Right lobe of liver (tissue), 6 donors: Measurements from ENCODE around the gene ATF3. TPM values are rescaled to one million over a fixed set of nuclear protein-coding genes. Genes with fewer than 3 reads are reported as not detected.

Experiments used
- ATAC-seq, 4 donors: fragments of 200-7000 bp; cut with Tn5 transposase; one replicate each; pipeline ENCODE4 v1.9.1; 2020; ENCODE audit warnings: mild to moderate bottlenecking in 4 of 4, moderate library complexity in 4 of 4
- DNase-seq, 3 donors: peaks; one replicate each; pipeline ENCODE4 v3.0.0-alpha.2; 2020
- H3K27ac ChIP-seq, 3 donors: fragments of 200-600 bp; one replicate each; pipeline ENCODE4 v1.8.0; 2022
- H3K27me3 ChIP-seq, 2 donors: fragments of 200-600 bp; one replicate each; pipeline ENCODE4 v1.8.0; 2022
- H3K36me3 ChIP-seq, 4 donors: fragments of 200-600 bp; sonication (generic) in 1 of 4; one replicate each; pipeline versions ENCODE4 v1.5.1 to v1.8.0; 2017 to 2022; ENCODE audit warnings: control low read depth in 1 of 4
- H3K4me1 ChIP-seq, 4 donors: fragments of 200-600 bp; sonication (generic) in 1 of 4; one replicate each; pipeline versions ENCODE4 v1.5.1 to v1.8.0; 2017 to 2022; ENCODE audit warnings: control low read depth in 1 of 4
- H3K4me3 ChIP-seq, 3 donors: fragments of 200-600 bp; one replicate each; pipeline ENCODE4 v1.8.0; 2022
- H3K9me3 ChIP-seq, 4 donors: fragments of 200-600 bp; sonication (generic) in 1 of 4; one replicate each; pipeline versions ENCODE4 v1.5.1 to v1.8.0; 2017 to 2022; ENCODE audit warnings: control low read depth in 1 of 4
- CTCF ChIP-seq, 4 donors: fragments of 200-600 bp in 3 of 4; fragments of 450-650 bp in 1 of 4; IDR thresholded peaks; one replicate each; pipeline versions ENCODE4 v1.5.1 to v1.8.0; 2016 to 2022; ENCODE audit warnings: antibody characterized with exemption in 4 of 4, mild to moderate bottlenecking in 2 of 4
- POLR2A ChIP-seq: fragments of 450-650 bp; IDR thresholded peaks from one replicate; pipeline ENCODE4 v1.6.1; 2017; ENCODE audit warnings: antibody characterized with exemption, mild to moderate bottlenecking
- WGBS: methylation state at CpG from one replicate; pipeline ENCODE4 v1.1.6; 2018; ENCODE audit warnings: low coverage, low lambda C conversion rate; ENCODE audit not compliant: insufficient coverage; ENCODE audit errors: missing lambda C conversion rate; 5-methylcytosine and 5-hydroxymethylcytosine counted together
- intact Hi-C, 2 donors: fragments of 100-400 bp; cut with DNase I; formaldehyde crosslinking; loops; one replicate each; pipeline versions ENCODE4 v1.11.2 to v1.14.1; 2022
- total RNA-seq, 6 experiments: library from RNA; depleted of rRNA in 2 of 6; stranded (reverse); fragments of >200 nt in 2 of 6; fragmentation: NEBNext Ultra II Directional in 3 of 6; extraction: Animal tissue kit (Norgen Biotek cat#: 25700) in 3 of 6; gene quantifications; one replicate each; pipeline versions ENCODE4 v1.1.0 to v1.2.4, GENCODE V29; 2016 to 2023
- donor health status: DM: no; HTN: yes; CAD: no.
- donor health status: DM: no; HTN: no; CAD: no.
- donor health status: DM: no; HTN: no; CAD: no.
- donor health status: DM: no; HTN: yes; CAD: no.
- donor health status: DM: no; HTN: yes; CAD: no.

ATF3 gene
- total RNA-seq, 6 experiments from 2014 or later, result 3.7 to 77.2 (median 15.1) TPM

- H3K4me3 ChIP-seq, result peak overlapping the region; percentile 55 to 62 (median 55)
- intact Hi-C loops, result no loop called here
- peak overlapping the region; percentile 53 to 69 (median 65) for H3K27ac ChIP-seq
- WGBS, result 18% methylated on average over 20 of the region's 37 CpGs
- DNase-seq, result peak; percentile 84 to 89 (median 88)
- H3K9me3 ChIP-seq, result no peaks in the 10 kb centered on the region
- H3K27me3 ChIP-seq, result no peaks in the 10 kb centered on the region
- ATAC-seq, result peak; percentile 93 to 97 (median 96)
- no peaks in the 10 kb centered on the region for H3K4me1 ChIP-seq
- no peaks in the 10 kb centered on the region for H3K36me3 ChIP-seq
- TF ChIP-seq CTCF (IDR thresholded peaks at IDR 0.05), result peak; percentile 94 to 99 (median 96)
- TF ChIP-seq POLR2A, result no peak
These were observed 56.9 kb downstream of the ATF3 start for GRCh38 chr1:212665241-212666115.

- TF ChIP-seq CTCF (IDR thresholded peaks at IDR 0.05), result no peak
- no peak for TF ChIP-seq POLR2A
- H3K4me3 ChIP-seq, result no peak overlapping the region
- no peaks in the 10 kb centered on the region for H3K9me3 ChIP-seq
- 73% methylated on average over 7 of the region's 10 CpGs for WGBS
- no peaks in the 10 kb centered on the region for H3K36me3 ChIP-seq
- no peak for DNase-seq
- intact Hi-C loops, result no loop called here
- no peak overlapping the region for H3K27ac ChIP-seq
- H3K4me1 ChIP-seq, result no peaks in the 10 kb centered on the region
- H3K27me3 ChIP-seq, result no peaks in the 10 kb centered on the region
- ATAC-seq, result no peak
These were observed 57.7 kb downstream of the ATF3 start for GRCh38 chr1:212666116-212666775.

DNA sequence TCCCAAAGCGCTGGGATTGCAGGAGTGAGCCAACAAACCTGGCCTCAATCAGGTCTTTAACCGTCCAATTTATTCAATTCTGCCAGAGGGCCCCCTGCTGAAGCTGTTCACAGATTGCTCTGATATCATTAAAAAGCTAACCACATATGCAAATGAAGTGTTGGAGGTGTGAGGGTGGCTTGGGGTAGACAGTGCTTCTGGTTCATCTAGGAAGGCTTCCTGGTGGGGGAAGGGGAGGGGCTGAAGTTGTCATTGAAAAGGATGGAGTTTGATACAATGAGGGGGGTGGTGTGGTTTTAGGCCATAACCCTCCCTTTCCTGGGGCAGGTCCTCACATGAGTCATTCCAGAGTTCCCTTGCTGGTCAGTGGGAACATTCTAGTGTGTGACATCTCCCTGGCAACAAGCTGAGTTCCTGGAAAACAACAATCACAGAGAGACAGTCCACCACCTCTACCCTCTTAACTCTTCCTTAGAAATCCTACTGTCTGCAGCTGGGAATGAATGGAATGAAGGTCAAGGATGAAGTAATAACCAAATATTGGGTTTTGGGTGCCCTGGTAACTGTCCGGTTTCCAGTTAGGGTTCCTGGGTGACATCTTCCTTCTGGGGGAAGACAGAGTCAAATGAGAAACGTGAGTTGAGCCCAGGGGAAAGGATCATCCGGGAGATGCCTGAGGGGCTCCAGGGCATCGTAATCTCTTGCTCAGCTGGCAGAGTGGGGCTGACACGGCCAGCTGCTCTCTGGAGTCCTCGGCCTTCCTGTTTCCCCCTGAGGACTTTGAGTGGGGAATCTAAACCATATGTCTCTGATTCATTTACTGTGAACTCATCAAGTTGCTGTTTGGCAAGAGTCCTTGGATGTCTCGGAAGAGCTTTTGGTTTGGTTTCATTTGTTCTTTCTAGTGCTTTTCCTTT, 58.9 kb downstream of the ATF3 start:
- WGBS, result 46% methylated on average over 8 of the region's 9 CpGs
- no peaks in the 10 kb centered on the region for H3K27me3 ChIP-seq
- intact Hi-C loops, result no loop called here
- DNase-seq, result no peak
- no peak overlapping the region for H3K4me3 ChIP-seq
- TF ChIP-seq CTCF (IDR thresholded peaks at IDR 0.05), result no peak
- no peak for TF ChIP-seq POLR2A
- H3K27ac ChIP-seq, result peak overlapping the region in 2 of 3 donors; percentile 55 to 79
- H3K9me3 ChIP-seq, result no peaks in the 10 kb centered on the region
- no peaks in the 10 kb centered on the region for H3K36me3 ChIP-seq
- ATAC-seq, result peak; percentile 36 to 64 (median 50)
- H3K4me1 ChIP-seq, result no peaks in the 10 kb centered on the region

- Histone ChIP-seq H3K4me1 (no peaks in the 10 kb centered on the region), H3K27ac (peak overlapping the region; percentile 33 to 79 (median 55)), H3K27me3 (no peaks in the 10 kb centered on the region), H3K9me3 (no peaks in the 10 kb centered on the region), H3K36me3 (no peaks in the 10 kb centered on the region), H3K4me3 (no peak overlapping the region)
- no peak for ATAC-seq
- 75% methylated on average over 5 of the region's 5 CpGs for WGBS
- TF ChIP-seq CTCF (IDR thresholded peaks at IDR 0.05) (no peak), POLR2A (no peak)
- DNase-seq, result no peak
- intact Hi-C loops, result no loop called here
These were observed 59.9 kb downstream of the ATF3 start for GRCh38 chr1:212668477-212668876.
